HepG2 (cell line): Measurements from ENCODE around the gene LHX3. TPM values are rescaled to one million over a fixed set of nuclear protein-coding genes. Genes with fewer than 3 reads are reported as not detected.

Experiments
- EEA1 ChIP-seq: sonication (generic); formaldehyde crosslinking; IDR thresholded peaks from 2 replicates; pipeline ENCODE4 v1.5.1; 2020; ENCODE audit warnings: mild to moderate bottlenecking, missing genetic modification reagents, borderline replicate concordance
- HNF4G ChIP-seq, 2 experiments: sonication (generic) in 1 of 2; formaldehyde crosslinking in 1 of 2; IDR thresholded peaks; 2 replicates each; pipeline versions ENCODE4 v1.4.0 to v1.6.1; 2011 to 2020; ENCODE audit warnings: borderline replicate concordance in 2 of 2, low read depth in 2 of 2, mild to moderate bottlenecking in 2 of 2, low read length in 1 of 2, missing genetic modification reagents in 1 of 2, moderate library complexity in 1 of 2
- JDP2 ChIP-seq: sonication (generic); formaldehyde crosslinking; IDR thresholded peaks from 2 replicates; pipeline ENCODE4 v1.8.1; 2022; ENCODE audit warnings: missing genetic modification reagents, borderline replicate concordance
- MXI1 ChIP-seq: IDR thresholded peaks from 3 replicates; pipeline ENCODE4 v1.6.1; 2012; ENCODE audit warnings: low read depth, low read length, inconsistent platforms, borderline replicate concordance
- NCOR1 ChIP-seq: fragments of 200-600 bp; sonication (generic); IDR thresholded peaks from 2 replicates; pipeline ENCODE4 v1.7.0; 2017; ENCODE audit warnings: antibody characterized with exemption, low read length, borderline replicate concordance
- RXRB ChIP-seq: IDR thresholded peaks from 2 replicates; pipeline ENCODE4 v1.6.1; 2016; ENCODE audit warnings: borderline replicate concordance, missing genetic modification reagents, missing compliant biosample characterization
- SOX13 ChIP-seq, 3 experiments: fragments of 450-650 bp in 1 of 3; sonication (generic) in 1 of 3; formaldehyde crosslinking in 1 of 3; IDR thresholded peaks in 2 of 3; conservative IDR thresholded peaks in 1 of 3; 2 replicates each; pipeline versions ENCODE4 v1.5.0 to v1.6.1; 2016 to 2020; ENCODE audit warnings: antibody characterized with exemption in 1 of 3, mild to moderate bottlenecking in 1 of 3, missing compliant biosample characterization in 1 of 3, missing genetic modification reagents in 1 of 3, moderate library complexity in 1 of 3
- TBP ChIP-seq: sonication (generic); formaldehyde crosslinking; IDR thresholded peaks from 2 replicates; pipeline ENCODE4 v1.5.0; 2020; ENCODE audit warnings: missing genetic modification reagents
- polyA plus RNA-seq, 8 experiments: library from polyadenylated mRNA; depleted of rRNA in 3 of 8; stranded (reverse) in 7 of 8; unstranded in 1 of 8; fragments of >200 nt; fragmentation: Illumina TruSeq in 4 of 8; extraction: Trizol in 4 of 8; gene quantifications; 2 replicates each; pipeline versions ENCODE4 v1.2.1 to v1.2.3, GENCODE V29; 2011 to 2016; ENCODE audit warnings: low read depth in 4 of 8, missing spikeins in 1 of 8, mixed read lengths in 1 of 8; ENCODE audit not compliant: insufficient read depth in 1 of 8
- total RNA-seq, 5 experiments: library from RNA; depleted of rRNA; stranded (reverse); fragments of >200 nt; fragmentation: Illumina TruSeq; extraction: Trizol; gene quantifications; 2 replicates each; pipeline ENCODE4 v1.2.3, GENCODE V29; 2016; ENCODE audit warnings: low read depth in 1 of 5
- TF ChIP-seq, protein P1 (sequence below): sonication (generic); formaldehyde crosslinking; IDR thresholded peaks from 2 replicates; pipeline ENCODE4 v1.4.0; 2020; ENCODE audit warnings: missing genetic modification reagents, borderline replicate concordance
- TF ChIP-seq, protein P2 (sequence below): sonication (generic); formaldehyde crosslinking; IDR thresholded peaks from 2 replicates; pipeline ENCODE4 v1.4.0; 2020; ENCODE audit warnings: mild to moderate bottlenecking, low read depth, missing genetic modification reagents
- TF ChIP-seq, protein P3 (sequence below): sonication (generic); formaldehyde crosslinking; IDR thresholded peaks from 2 replicates; pipeline ENCODE4 v1.4.0; 2020; ENCODE audit warnings: missing genetic modification reagents

Gene LHX3
- total and polyA plus RNA-seq, 2 of the 13 experiments (the other 11 are each of a cell fraction or from before 2014, with no cell fraction given), result not detected

DNA sequence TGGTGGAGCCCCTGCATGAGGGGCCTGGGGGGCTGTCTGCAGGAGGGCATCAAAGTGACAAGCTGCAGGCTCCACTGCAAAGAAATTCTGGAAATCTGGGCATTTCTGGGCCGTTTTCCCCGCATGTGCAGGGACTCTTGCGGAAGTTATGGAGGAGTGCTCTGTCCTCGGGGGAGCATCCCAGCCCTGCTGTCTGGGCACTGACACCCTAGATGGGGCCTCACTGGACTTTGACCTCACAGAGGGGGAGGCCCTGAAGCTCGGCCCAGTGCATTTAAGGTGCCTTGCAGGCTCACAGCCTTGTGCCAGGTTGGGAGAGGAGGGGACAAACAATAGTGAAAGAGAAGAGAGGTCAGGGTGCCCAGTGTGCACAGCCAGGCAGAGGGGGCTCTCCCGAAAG is 35.4 kb downstream of the LHX3 start (continued):
- TF ChIP-seq, protein P1, sequence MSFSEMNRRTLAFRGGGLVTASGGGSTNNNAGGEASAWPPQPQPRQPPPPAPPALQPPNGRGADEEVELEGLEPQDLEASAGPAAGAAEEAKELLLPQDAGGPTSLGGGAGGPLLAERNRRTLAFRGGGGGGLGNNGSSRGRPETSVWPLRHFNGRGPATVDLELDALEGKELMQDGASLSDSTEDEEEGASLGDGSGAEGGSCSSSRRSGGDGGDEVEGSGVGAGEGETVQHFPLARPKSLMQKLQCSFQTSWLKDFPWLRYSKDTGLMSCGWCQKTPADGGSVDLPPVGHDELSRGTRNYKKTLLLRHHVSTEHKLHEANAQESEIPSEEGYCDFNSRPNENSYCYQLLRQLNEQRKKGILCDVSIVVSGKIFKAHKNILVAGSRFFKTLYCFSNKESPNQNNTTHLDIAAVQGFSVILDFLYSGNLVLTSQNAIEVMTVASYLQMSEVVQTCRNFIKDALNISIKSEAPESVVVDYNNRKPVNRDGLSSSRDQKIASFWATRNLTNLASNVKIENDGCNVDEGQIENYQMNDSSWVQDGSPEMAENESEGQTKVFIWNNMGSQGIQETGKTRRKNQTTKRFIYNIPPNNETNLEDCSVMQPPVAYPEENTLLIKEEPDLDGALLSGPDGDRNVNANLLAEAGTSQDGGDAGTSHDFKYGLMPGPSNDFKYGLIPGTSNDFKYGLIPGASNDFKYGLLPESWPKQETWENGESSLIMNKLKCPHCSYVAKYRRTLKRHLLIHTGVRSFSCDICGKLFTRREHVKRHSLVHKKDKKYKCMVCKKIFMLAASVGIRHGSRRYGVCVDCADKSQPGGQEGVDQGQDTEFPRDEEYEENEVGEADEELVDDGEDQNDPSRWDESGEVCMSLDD (CRISPR knock-in tag), result peak; percentile 57; the same call in 1 of the 2 replicates
- TF ChIP-seq JDP2 (CRISPR knock-in tag), result no peak
- peak; percentile 89 for TF ChIP-seq HNF4G (IDR thresholded peaks at IDR 0.05; ENCODE audit: borderline replicate concordance, low read depth, low read length)
- TF ChIP-seq HNF4G (CRISPR knock-in tag; IDR thresholded peaks at IDR 0.05; ENCODE audit: borderline replicate concordance, low read depth), result no peak
- TF ChIP-seq, protein P2, sequence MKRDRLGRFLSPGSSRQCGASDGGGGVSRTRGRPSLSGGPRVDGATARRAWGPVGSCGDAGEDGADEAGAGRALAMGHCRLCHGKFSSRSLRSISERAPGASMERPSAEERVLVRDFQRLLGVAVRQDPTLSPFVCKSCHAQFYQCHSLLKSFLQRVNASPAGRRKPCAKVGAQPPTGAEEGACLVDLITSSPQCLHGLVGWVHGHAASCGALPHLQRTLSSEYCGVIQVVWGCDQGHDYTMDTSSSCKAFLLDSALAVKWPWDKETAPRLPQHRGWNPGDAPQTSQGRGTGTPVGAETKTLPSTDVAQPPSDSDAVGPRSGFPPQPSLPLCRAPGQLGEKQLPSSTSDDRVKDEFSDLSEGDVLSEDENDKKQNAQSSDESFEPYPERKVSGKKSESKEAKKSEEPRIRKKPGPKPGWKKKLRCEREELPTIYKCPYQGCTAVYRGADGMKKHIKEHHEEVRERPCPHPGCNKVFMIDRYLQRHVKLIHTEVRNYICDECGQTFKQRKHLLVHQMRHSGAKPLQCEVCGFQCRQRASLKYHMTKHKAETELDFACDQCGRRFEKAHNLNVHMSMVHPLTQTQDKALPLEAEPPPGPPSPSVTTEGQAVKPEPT (CRISPR knock-in tag), result no peak
- no peak for TF ChIP-seq MXI1
- TF ChIP-seq TBP (CRISPR knock-in tag), result no peak
- TF ChIP-seq, protein P3, sequence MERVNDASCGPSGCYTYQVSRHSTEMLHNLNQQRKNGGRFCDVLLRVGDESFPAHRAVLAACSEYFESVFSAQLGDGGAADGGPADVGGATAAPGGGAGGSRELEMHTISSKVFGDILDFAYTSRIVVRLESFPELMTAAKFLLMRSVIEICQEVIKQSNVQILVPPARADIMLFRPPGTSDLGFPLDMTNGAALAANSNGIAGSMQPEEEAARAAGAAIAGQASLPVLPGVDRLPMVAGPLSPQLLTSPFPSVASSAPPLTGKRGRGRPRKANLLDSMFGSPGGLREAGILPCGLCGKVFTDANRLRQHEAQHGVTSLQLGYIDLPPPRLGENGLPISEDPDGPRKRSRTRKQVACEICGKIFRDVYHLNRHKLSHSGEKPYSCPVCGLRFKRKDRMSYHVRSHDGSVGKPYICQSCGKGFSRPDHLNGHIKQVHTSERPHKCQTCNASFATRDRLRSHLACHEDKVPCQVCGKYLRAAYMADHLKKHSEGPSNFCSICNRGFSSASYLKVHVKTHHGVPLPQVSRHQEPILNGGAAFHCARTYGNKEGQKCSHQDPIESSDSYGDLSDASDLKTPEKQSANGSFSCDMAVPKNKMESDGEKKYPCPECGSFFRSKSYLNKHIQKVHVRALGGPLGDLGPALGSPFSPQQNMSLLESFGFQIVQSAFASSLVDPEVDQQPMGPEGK (CRISPR knock-in tag), result peak; percentile 83; the same call in 1 of the 2 replicates
- TF ChIP-seq EEA1 (CRISPR knock-in tag), result no peak
- TF ChIP-seq RXRB (CRISPR knock-in tag), result peak; percentile 54; the same call in 1 of the 2 replicates
- TF ChIP-seq NCOR1, result peak; percentile 64; the same call in 1 of the 2 replicates
- no peak for TF ChIP-seq SOX13 (IDR thresholded peaks at IDR 0.05)
- peak in 1 of 2 experiments; percentile 22; a peak in 1 of 4 replicates for TF ChIP-seq SOX13 (CRISPR knock-in tag; conservative IDR thresholded peaks at IDR 0.05 in 1 of 2, IDR thresholded peaks at IDR 0.05 in 1 of 2)
